Osteoblast (primary cell): ENCODE data around the gene PUM1. TPM values are rescaled to one million over a fixed set of nuclear protein-coding genes. Genes with fewer than 3 reads are reported as not detected.
"Not testable (repeated sequence)": the region's sequence is repeated elsewhere in the genome, so short reads cannot be mapped to it uniquely, and the experiment has no call there.

Experiments used
- DNase-seq: peaks from one replicate; pipeline ENCODE4 v3.0.0; 2011; ENCODE audit warnings: low spot score, mixed read lengths; ENCODE audit not compliant: insufficient read length; ENCODE audit errors: missing footprints
- H2AFZ ChIP-seq: 2 replicates; pipeline ENCODE4 v1.6.0; 2011; ENCODE audit warnings: mild to moderate bottlenecking, low read length
- H3K27ac ChIP-seq: 2 replicates; pipeline ENCODE4 v1.5.1; 2011; ENCODE audit warnings: mild to moderate bottlenecking, low read depth, low read length, moderate library complexity
- H3K27me3 ChIP-seq: 2 replicates; pipeline ENCODE4 v1.6.0; 2012; ENCODE audit warnings: mild to moderate bottlenecking, control low read depth, inconsistent platforms, low read length, moderate library complexity; ENCODE audit not compliant: insufficient read depth
- H3K36me3 ChIP-seq: 2 replicates; pipeline ENCODE4 v1.5.1; 2011; ENCODE audit warnings: mild to moderate bottlenecking, low read length, control low read depth, moderate library complexity; ENCODE audit not compliant: insufficient read depth
- H3K4me1 ChIP-seq: 2 replicates; pipeline ENCODE4 v1.5.1; 2011; ENCODE audit warnings: mild to moderate bottlenecking, low read length, control low read depth, moderate library complexity; ENCODE audit not compliant: insufficient read depth
- H3K4me2 ChIP-seq: 2 replicates; pipeline ENCODE4 v1.6.0; 2011; ENCODE audit warnings: mild to moderate bottlenecking, low read length; ENCODE audit not compliant: insufficient read depth
- H3K4me3 ChIP-seq: fragments of 200-600 bp; sonication (generic); 3 replicates; pipeline ENCODE4 v1.5.1; 2012; ENCODE audit warnings: mild to moderate bottlenecking, low read length, inconsistent platforms; ENCODE audit not compliant: insufficient read depth
- H3K79me2 ChIP-seq: 2 replicates; pipeline ENCODE4 v1.6.0; 2012; ENCODE audit warnings: mild to moderate bottlenecking, low read length, control low read depth, inconsistent platforms; ENCODE audit not compliant: insufficient read depth
- H3K9me3 ChIP-seq: 2 replicates; pipeline ENCODE4 v1.5.1; 2011; ENCODE audit warnings: low read depth, low read length, control low read depth
- H4K20me1 ChIP-seq: 2 replicates; pipeline ENCODE4 v1.6.0; 2012; ENCODE audit warnings: mild to moderate bottlenecking, low read length, control low read depth; ENCODE audit not compliant: insufficient read depth
- CTCF ChIP-seq: IDR thresholded peaks from 2 replicates; pipeline ENCODE4 v1.5.1; 2011; ENCODE audit warnings: mild to moderate bottlenecking, low read depth, low read length, moderate library complexity; ENCODE audit errors: extremely low read depth
- total RNA-seq: library from RNA; depleted of rRNA; stranded (reverse); fragments of >200 nt; gene quantifications from 2 replicates; pipeline ENCODE4 v1.2.3, GENCODE V29; 2012

PUM1 gene
- total RNA-seq, 1 donor, result 68.8 TPM

- Histone ChIP-seq H3K4me1 (peaks cover 23% of the 10 kb centered on the region), H2AFZ (no peak overlapping the region), H3K4me2 (peak overlapping the region; percentile 10), H3K79me2 (peaks cover 69% of the 10 kb centered on the region), H3K4me3 (no peak overlapping the region), H4K20me1 (peaks cover 24% of the 10 kb centered on the region), H3K27me3 (no peaks in the 10 kb centered on the region), H3K36me3 (peaks cover 39% of the 10 kb centered on the region), H3K27ac (peak overlapping the region; percentile 42), H3K9me3 (no peaks in the 10 kb centered on the region)
- peak; percentile 68 for DNase-seq
- no peak for TF ChIP-seq CTCF
Observed at GRCh38 chr1:30976143-30976542, 89.4 kb downstream of the PUM1 start.

- Histone ChIP-seq H3K79me2 (peaks cover 71% of the 10 kb centered on the region), H4K20me1 (peaks cover 23% of the 10 kb centered on the region), H3K9me3 (no peaks in the 10 kb centered on the region), H3K4me3 (no peak overlapping the region), H3K36me3 (peaks cover 34% of the 10 kb centered on the region), H3K27me3 (no peaks in the 10 kb centered on the region), H3K27ac (no peak overlapping the region), H2AFZ (no peak overlapping the region), H3K4me1 (peaks cover 23% of the 10 kb centered on the region), H3K4me2 (no peak overlapping the region)
- TF ChIP-seq CTCF, result no peak
- no peak for DNase-seq
Observed at GRCh38 chr1:30975217-30975616, 90.3 kb downstream of the PUM1 start.

GRCh38 chr1:30974536-30974935 is 91.0 kb downstream of the PUM1 start:
- peaks cover 25% of the 10 kb centered on the region for H4K20me1 ChIP-seq
- TF ChIP-seq CTCF, result no peak
- DNase-seq, result no peak
- no peak overlapping the region for H3K4me3 ChIP-seq
- no peaks in the 10 kb centered on the region for H3K9me3 ChIP-seq
- H3K79me2 ChIP-seq, result peaks cover 72% of the 10 kb centered on the region
- no peak overlapping the region for H3K4me2 ChIP-seq
- no peaks in the 10 kb centered on the region for H3K27me3 ChIP-seq
- H3K27ac ChIP-seq, result no peak overlapping the region
- no peak overlapping the region for H2AFZ ChIP-seq
- peaks cover 23% of the 10 kb centered on the region for H3K4me1 ChIP-seq
- peaks cover 30% of the 10 kb centered on the region for H3K36me3 ChIP-seq

- peaks cover 20% of the 10 kb centered on the region for H3K4me1 ChIP-seq
- peaks cover 28% of the 10 kb centered on the region for H3K36me3 ChIP-seq
- DNase-seq, H3K27me3 ChIP-seq, H3K4me3 ChIP-seq, H3K4me2 ChIP-seq, H3K9me3 ChIP-seq, H2AFZ ChIP-seq, H3K27ac ChIP-seq: not testable (repeated sequence)
- H4K20me1 ChIP-seq, result peaks cover 35% of the 10 kb centered on the region
- H3K79me2 ChIP-seq, result peaks cover 74% of the 10 kb centered on the region
Observed at GRCh38 chr1:30972349-30972748, 93.2 kb downstream of the PUM1 start.
